ENCODE data around the gene TMEM128. TPM values are rescaled to one million over a fixed set of nuclear protein-coding genes. Genes with fewer than 3 reads are reported as not detected.

The TMEM128 gene
- total RNA-seq, 2 donors from 2014 or later = 14.7 to 35.8 TPM

DNA sequence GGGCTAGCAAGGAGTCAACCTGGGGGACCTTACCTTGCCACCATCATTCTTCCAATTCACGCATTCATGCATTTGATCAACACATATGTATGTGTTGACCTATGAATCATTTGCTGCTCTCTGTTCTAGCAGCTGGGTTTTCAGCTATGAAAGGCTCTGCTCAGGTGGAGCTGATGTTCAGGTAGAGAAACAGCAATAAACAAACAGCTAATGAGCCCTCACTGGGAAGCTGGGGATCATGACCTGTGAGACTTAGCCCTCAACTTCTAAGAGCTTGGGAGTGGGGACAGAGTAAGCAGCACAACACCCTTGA is 19.7 kb downstream of the TMEM128 start:
- no peak overlapping the region for H3K27ac ChIP-seq
- H3K27me3 ChIP-seq (replicated peaks; ENCODE audit: insufficient read depth) = peaks cover 11% of the 10 kb centered on the region
- H3K4me3 ChIP-seq = no peak overlapping the region
- 80% methylated on average over 1 of the region's 1 CpG for WGBS
- H3K4me1 ChIP-seq (replicated peaks) = no peaks in the 10 kb centered on the region
- H3K36me3 ChIP-seq = no peaks in the 10 kb centered on the region
- H3K9me3 ChIP-seq = no peaks in the 10 kb centered on the region
- DNase-seq (ENCODE audit: low spot score) = no peak
- no peak for TF ChIP-seq POLR2AphosphoS5 (IDR thresholded peaks at IDR 0.05)
- TF ChIP-seq, protein P1, sequence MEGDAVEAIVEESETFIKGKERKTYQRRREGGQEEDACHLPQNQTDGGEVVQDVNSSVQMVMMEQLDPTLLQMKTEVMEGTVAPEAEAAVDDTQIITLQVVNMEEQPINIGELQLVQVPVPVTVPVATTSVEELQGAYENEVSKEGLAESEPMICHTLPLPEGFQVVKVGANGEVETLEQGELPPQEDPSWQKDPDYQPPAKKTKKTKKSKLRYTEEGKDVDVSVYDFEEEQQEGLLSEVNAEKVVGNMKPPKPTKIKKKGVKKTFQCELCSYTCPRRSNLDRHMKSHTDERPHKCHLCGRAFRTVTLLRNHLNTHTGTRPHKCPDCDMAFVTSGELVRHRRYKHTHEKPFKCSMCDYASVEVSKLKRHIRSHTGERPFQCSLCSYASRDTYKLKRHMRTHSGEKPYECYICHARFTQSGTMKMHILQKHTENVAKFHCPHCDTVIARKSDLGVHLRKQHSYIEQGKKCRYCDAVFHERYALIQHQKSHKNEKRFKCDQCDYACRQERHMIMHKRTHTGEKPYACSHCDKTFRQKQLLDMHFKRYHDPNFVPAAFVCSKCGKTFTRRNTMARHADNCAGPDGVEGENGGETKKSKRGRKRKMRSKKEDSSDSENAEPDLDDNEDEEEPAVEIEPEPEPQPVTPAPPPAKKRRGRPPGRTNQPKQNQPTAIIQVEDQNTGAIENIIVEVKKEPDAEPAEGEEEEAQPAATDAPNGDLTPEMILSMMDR (IDR thresholded peaks at IDR 0.05) = no peak
- intact Hi-C loops (cut with DNase I) = no loop called here

DNA sequence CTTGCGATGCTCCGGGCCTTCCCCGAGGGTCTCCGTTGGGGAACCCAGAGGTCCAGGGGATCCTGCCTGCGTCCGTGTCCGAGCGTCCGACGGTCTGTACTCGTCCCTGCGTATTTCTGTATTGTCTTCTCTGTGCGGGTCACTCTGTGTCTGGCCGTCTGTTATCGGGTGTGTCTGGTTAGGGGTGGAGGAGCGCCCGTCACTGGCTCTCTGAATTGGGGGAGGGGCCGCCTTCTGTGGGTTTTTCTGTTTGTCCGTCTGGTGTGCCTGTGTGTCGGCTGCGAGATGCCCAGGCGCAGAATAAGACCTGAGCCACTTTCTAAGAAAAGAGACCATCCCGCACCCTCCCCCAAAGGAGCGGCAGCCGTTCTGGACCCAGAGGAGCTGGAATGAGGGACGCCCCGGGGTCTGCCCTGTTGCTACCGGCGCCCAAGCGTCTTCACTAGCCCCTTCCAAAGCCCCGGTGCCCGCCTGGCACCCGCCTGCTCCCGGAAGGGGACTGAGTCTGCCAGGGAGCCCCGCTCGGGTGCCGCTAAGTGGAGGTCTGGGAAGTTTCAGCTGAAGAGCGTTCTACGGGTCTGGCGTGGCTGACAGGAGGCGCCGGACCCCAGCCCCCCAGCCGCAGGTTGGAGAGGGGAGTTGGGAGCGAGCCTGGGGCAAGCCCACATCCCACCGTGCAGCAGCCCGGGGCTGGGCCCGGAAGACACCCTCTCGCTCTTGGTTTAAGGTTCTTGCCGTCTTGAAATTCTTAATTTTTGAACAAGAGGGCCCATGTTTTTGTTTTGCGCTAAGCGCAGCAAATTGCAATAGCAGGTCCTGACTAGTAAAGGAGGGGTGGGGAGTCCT is 20.3 kb downstream of the TMEM128 start:
- intact Hi-C loops (cut with DNase I) = no loop called here
- no peak overlapping the region for H3K4me3 ChIP-seq

DNA sequence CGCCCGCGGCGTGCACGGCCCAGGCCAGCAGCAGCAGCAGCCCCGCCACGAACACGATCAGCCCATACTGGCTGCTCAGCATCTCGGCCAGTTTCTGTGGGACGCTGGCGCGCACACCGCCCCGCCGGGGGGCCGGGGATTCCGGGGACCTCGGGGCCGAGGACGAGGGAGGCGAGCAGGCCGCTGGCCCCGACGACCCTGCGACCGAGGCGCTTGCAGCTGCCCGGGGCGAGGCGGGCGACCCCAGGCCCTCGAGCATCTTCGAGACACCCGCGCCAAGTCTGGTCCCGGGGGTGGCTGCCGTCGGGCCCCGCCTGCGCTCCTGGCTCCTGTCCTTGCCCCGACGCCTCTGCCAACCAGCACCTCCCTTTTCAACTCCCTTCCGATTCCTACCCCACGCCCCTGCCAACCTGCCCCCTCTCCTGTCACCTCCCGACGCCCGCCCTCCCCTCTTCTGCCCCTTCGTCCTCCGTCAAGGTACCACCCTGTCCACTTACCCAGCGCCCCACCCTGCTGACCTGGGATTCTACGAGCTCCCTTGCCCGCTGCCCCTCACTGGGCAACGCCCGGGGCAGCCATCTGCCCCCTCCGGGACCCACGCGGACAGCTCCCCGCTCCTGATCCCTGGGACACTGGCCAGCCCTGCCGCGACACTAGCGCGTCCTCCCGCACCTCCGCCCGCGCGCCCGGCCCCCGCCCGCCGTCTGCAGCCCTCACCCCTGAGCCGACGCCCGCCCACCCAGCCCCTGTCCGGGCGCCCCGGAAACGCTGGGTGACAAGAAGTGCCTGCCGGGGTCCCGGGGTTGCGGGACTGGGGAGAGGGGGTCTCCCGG is 21.2 kb downstream of the TMEM128 start, which contains the start of gene OTOP1:
Gene OTOP1, minus strand, starts transcription at position 324 of the 833 bp plus-strand sequence. Its CDS starts 65 bp downstream, at position 259.
- Histone ChIP-seq H3K36me3 (no peaks in the 10 kb centered on the region), H3K27me3 (replicated peaks; ENCODE audit: insufficient read depth) (peaks cover 11% of the 10 kb centered on the region), H3K4me3 (no peak within 1 kb of the TSS), H3K4me1 (replicated peaks) (no peaks in the 10 kb centered on the region), H3K9me3 (no peaks in the 10 kb centered on the region), H3K27ac (no peak within 1 kb of the TSS)
- intact Hi-C loops (cut with DNase I) = no loop called here
- TF ChIP-seq POLR2AphosphoS5 (IDR thresholded peaks at IDR 0.05) = no peak
- TF ChIP-seq, protein P1 (IDR thresholded peaks at IDR 0.05) = no peak
- no peak for TF ChIP-seq POLR2A (IDR thresholded peaks at IDR 0.05)
- DNase-seq (ENCODE audit: low spot score) = no peak
- WGBS = 10% methylated on average over 55 of the region's 82 CpGs

More for the DNA sequence above, 20.3 kb downstream of the TMEM128 start:
- TF ChIP-seq, protein P1 (IDR thresholded peaks at IDR 0.05) = no peak
- TF ChIP-seq POLR2AphosphoS5 (IDR thresholded peaks at IDR 0.05) (no peak), POLR2A (IDR thresholded peaks at IDR 0.05) (no peak)
- WGBS = 5% methylated on average over 48 of the region's 51 CpGs
- Histone ChIP-seq H3K4me1 (replicated peaks) (no peaks in the 10 kb centered on the region), H3K27ac (no peak overlapping the region), H3K27me3 (replicated peaks; ENCODE audit: insufficient read depth) (peaks cover 11% of the 10 kb centered on the region), H3K36me3 (no peaks in the 10 kb centered on the region), H3K9me3 (no peaks in the 10 kb centered on the region)
- DNase-seq (ENCODE audit: low spot score) = no peak

DNA sequence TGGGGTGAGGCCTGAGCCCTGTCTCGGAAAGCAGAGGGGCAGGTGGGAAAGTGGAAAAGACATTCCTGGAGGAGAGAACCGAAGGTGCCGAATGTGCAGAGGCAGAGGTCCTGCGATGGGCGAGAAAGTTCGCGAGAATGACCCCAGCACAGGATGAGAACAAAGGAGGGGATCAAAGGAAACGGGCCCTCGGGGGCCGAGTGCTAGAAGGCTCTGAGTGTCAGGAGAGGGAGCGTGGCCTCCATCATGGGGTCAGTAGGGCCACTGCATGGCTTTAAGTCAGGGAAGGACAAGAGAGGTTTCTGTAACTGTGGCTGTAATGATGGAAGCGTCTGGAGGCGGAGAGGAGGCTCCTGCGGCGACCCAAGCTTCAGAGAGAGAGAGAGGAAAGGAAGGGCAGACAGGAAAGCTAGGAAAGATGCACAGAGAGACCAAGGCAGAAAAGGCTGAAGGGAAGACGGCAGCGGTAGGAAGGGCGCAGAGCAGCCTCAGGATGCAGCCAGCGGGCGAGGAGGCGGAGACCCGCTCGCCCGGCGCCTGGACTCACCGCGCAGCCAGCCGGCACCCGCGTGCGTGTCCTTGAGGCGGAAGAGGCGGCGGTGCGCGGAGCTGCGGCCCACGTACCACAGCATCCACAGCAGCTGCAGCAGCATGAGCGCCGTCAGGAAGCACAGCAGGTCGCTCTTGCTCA is 22.0 kb downstream of the TMEM128 start:
- Histone ChIP-seq H3K27me3 (replicated peaks; ENCODE audit: insufficient read depth) (peaks cover 11% of the 10 kb centered on the region), H3K36me3 (no peaks in the 10 kb centered on the region), H3K4me3 (no peak overlapping the region), H3K4me1 (replicated peaks) (no peaks in the 10 kb centered on the region), H3K27ac (no peak overlapping the region), H3K9me3 (no peaks in the 10 kb centered on the region)
- DNase-seq (ENCODE audit: low spot score) = no peak
- intact Hi-C loops (cut with DNase I) = no loop called here
- 15% methylated on average over 38 of the region's 41 CpGs for WGBS
- TF ChIP-seq, protein P1 (IDR thresholded peaks at IDR 0.05) = no peak
- TF ChIP-seq POLR2AphosphoS5 (IDR thresholded peaks at IDR 0.05) (no peak), POLR2A (IDR thresholded peaks at IDR 0.05) (no peak)

All from prostate gland (tissue), 2 donors.